Vagina (tissue), 2 donors: Measurements from ENCODE around the gene ABR. TPM values are rescaled to one million over a fixed set of nuclear protein-coding genes. Genes with fewer than 3 reads are reported as not detected.

Experiments
- DNase-seq, 2 donors: peaks; one replicate each; pipeline ENCODE4 v3.0.0-alpha.2; 2017; ENCODE audit errors: extremely low spot score in 2 of 2
- H3K27ac ChIP-seq: fragments of 200-600 bp; sonication (generic); one replicate; pipeline ENCODE4 v1.5.1; 2019
- H3K27me3 ChIP-seq: fragments of 200-600 bp; sonication (generic); one replicate; pipeline ENCODE4 v1.5.1; 2019
- H3K36me3 ChIP-seq, 2 donors: fragments of 200-600 bp; sonication (generic); one replicate each; pipeline ENCODE4 v1.5.1; 2017 to 2019
- H3K4me1 ChIP-seq: fragments of 200-600 bp; sonication (generic); one replicate; pipeline ENCODE4 v1.5.1; 2019
- H3K4me3 ChIP-seq, 2 donors: fragments of 200-600 bp; sonication (generic); 1 replicate in 1 of 2; 2 replicates in 1 of 2; pipeline ENCODE4 v1.5.1; 2016 to 2019
- H3K9me3 ChIP-seq: fragments of 200-600 bp; sonication (generic); one replicate; pipeline ENCODE4 v1.5.1; 2019
- CTCF ChIP-seq, 3 experiments: fragments of 450-650 bp in 2 of 3; fragments of 200-600 bp in 1 of 3; sonication (generic) in 1 of 3; IDR thresholded peaks; one replicate each; pipeline ENCODE4 v1.5.1; 2017 to 2019; ENCODE audit warnings: antibody characterized with exemption in 3 of 3, mild to moderate bottlenecking in 2 of 3, moderate library complexity in 2 of 3
- POLR2A ChIP-seq, 2 donors: fragments of 450-650 bp; IDR thresholded peaks; one replicate each; pipeline ENCODE4 v1.6.1; 2017; ENCODE audit warnings: antibody characterized with exemption in 2 of 2, mild to moderate bottlenecking in 2 of 2, moderate library complexity in 2 of 2
- POLR2AphosphoS5 ChIP-seq, 2 donors: sonication (generic); formaldehyde crosslinking; IDR thresholded peaks; one replicate each; pipeline ENCODE4 v1.9.0; 2017; ENCODE audit warnings: antibody characterized with exemption in 2 of 2, mild to moderate bottlenecking in 2 of 2, low read depth in 1 of 2; ENCODE audit not compliant: insufficient read depth in 1 of 2
- intact Hi-C: fragments of 100-400 bp; cut with DNase I; formaldehyde crosslinking; loops from one replicate; pipeline ENCODE4 v1.15.1; 2023
- total RNA-seq: library from RNA; depleted of rRNA; stranded (reverse); fragments of >200 nt; gene quantifications from one replicate; pipeline ENCODE4 v1.2.3, GENCODE V29; 2016

Gene ABR
- total RNA-seq, 1 donor from 2014 or later: 90.8 TPM

GRCh38 chr17:1168533-1169220 lies 11.1 kb downstream of the ABR start:
- no peak overlapping the region for H3K4me3 ChIP-seq
- no peak overlapping the region for H3K27ac ChIP-seq
- H3K9me3 ChIP-seq: no peaks in the 10 kb centered on the region
- no peaks in the 10 kb centered on the region for H3K27me3 ChIP-seq
- H3K36me3 ChIP-seq: no peaks in the 10 kb centered on the region
- intact Hi-C loops: no loop called here
- TF ChIP-seq CTCF (IDR thresholded peaks at IDR 0.05): no peak
- no peak for TF ChIP-seq POLR2A (IDR thresholded peaks at IDR 0.05)
- no peak for TF ChIP-seq POLR2AphosphoS5 (IDR thresholded peaks at IDR 0.05; ENCODE audit: insufficient read depth in 1 of 2, low read depth in 1 of 2)
- peaks cover 31% of the 10 kb centered on the region for H3K4me1 ChIP-seq
- no peak for DNase-seq

GRCh38 chr17:1166276-1166675 lies 13.5 kb downstream of the ABR start:
- intact Hi-C loops: no loop called here
- TF ChIP-seq CTCF (IDR thresholded peaks at IDR 0.05) (no peak), POLR2AphosphoS5 (IDR thresholded peaks at IDR 0.05; ENCODE audit: insufficient read depth in 1 of 2, low read depth in 1 of 2) (no peak), POLR2A (IDR thresholded peaks at IDR 0.05) (no peak)
- no peak overlapping the region for H3K4me3 ChIP-seq
- peaks cover 25% of the 10 kb centered on the region for H3K4me1 ChIP-seq
- no peaks in the 10 kb centered on the region for H3K9me3 ChIP-seq
- H3K27ac ChIP-seq: no peak overlapping the region
- no peaks in the 10 kb centered on the region for H3K36me3 ChIP-seq
- no peak for DNase-seq
- H3K27me3 ChIP-seq: no peaks in the 10 kb centered on the region

- no peak for DNase-seq
- Histone ChIP-seq H3K36me3 (no peaks in the 10 kb centered on the region), H3K27me3 (no peaks in the 10 kb centered on the region), H3K9me3 (no peaks in the 10 kb centered on the region), H3K27ac (no peak overlapping the region), H3K4me3 (no peak overlapping the region), H3K4me1 (peaks cover 24% of the 10 kb centered on the region)
- TF ChIP-seq POLR2AphosphoS5 (IDR thresholded peaks at IDR 0.05; ENCODE audit: insufficient read depth in 1 of 2, low read depth in 1 of 2) (no peak), CTCF (IDR thresholded peaks at IDR 0.05) (no peak), POLR2A (IDR thresholded peaks at IDR 0.05) (no peak)
- intact Hi-C loops: no loop called here
Observed at GRCh38 chr17:1165836-1166235, 13.9 kb downstream of the ABR start.

GRCh38 chr17:1164935-1165556 lies 14.7 kb downstream of the ABR start:
- intact Hi-C loops: no loop called here
- TF ChIP-seq CTCF (IDR thresholded peaks at IDR 0.05) (no peak), POLR2AphosphoS5 (IDR thresholded peaks at IDR 0.05; ENCODE audit: insufficient read depth in 1 of 2, low read depth in 1 of 2) (no peak), POLR2A (IDR thresholded peaks at IDR 0.05) (no peak)
- peaks cover 24% of the 10 kb centered on the region for H3K4me1 ChIP-seq
- no peak overlapping the region for H3K27ac ChIP-seq
- H3K9me3 ChIP-seq: no peaks in the 10 kb centered on the region
- no peaks in the 10 kb centered on the region for H3K27me3 ChIP-seq
- no peak for DNase-seq
- H3K4me3 ChIP-seq: no peak overlapping the region
- no peaks in the 10 kb centered on the region for H3K36me3 ChIP-seq
